Common myeloid progenitor, CD34-positive (primary cell): Measurements from ENCODE around the gene ADAM10.

ENCODE experiments used
- CTCF ChIA-PET: fragments of 350-600 bp; sonication (Branson Sonifier 250); formaldehyde crosslinking; loops from one replicate; lab custom pipeline; 2021; ENCODE audit warnings: antibody characterized with exemption; lab: Charles Lee
- POLR2A ChIA-PET: fragments of 350-600 bp; sonication (Branson Sonifier 250); formaldehyde crosslinking; loops from one replicate; lab custom pipeline; 2021; ENCODE audit warnings: antibody characterized with exemption; lab: Charles Lee
- DNase-seq, 3 donors: peaks; one replicate each; pipeline versions ENCODE4 v3.0.0 to v3.0.0-alpha.2; 2013
- H3K27ac ChIP-seq, 2 experiments: 1 replicate in 1 of 2; 2 replicates in 1 of 2; pipeline ENCODE4 v1.7.0; 2013; ENCODE audit warnings: inconsistent platforms in 2 of 2, low read length in 2 of 2, mild to moderate bottlenecking in 2 of 2, low read depth in 1 of 2, moderate library complexity in 1 of 2; ENCODE audit not compliant: severe bottlenecking in 2 of 2, insufficient read depth in 1 of 2, poor library complexity in 1 of 2
- H3K27me3 ChIP-seq, 5 experiments: replicated peaks in 2 of 5; 1 replicate in 3 of 5; 2 replicates in 2 of 5; pipeline versions ENCODE4 v1.6.1 to v1.7.0; 2013; ENCODE audit warnings: low read length in 4 of 5, mild to moderate bottlenecking in 2 of 5, moderate library complexity in 2 of 5, inconsistent platforms in 1 of 5; ENCODE audit not compliant: insufficient read depth in 5 of 5, control insufficient read depth in 4 of 5
- H3K36me3 ChIP-seq, 4 experiments: 1 replicate in 2 of 4; 2 replicates in 2 of 4; pipeline versions ENCODE4 v1.6.1 to v1.7.0; 2013; ENCODE audit warnings: low read length in 3 of 4, control low read depth in 1 of 4, mild to moderate bottlenecking in 1 of 4; ENCODE audit not compliant: control insufficient read depth in 4 of 4, insufficient read depth in 4 of 4
- H3K4me1 ChIP-seq, 4 experiments: 1 replicate in 3 of 4; 2 replicates in 1 of 4; pipeline versions ENCODE4 v1.6.1 to v1.7.1; 2013; ENCODE audit warnings: low read length in 3 of 4, mild to moderate bottlenecking in 3 of 4, control low read depth in 1 of 4, inconsistent platforms in 1 of 4, moderate library complexity in 1 of 4; ENCODE audit not compliant: control insufficient read depth in 4 of 4, insufficient read depth in 4 of 4; ENCODE audit errors: control extremely low read depth in 1 of 4
- H3K4me3 ChIP-seq, 7 experiments: 1 replicate in 4 of 7; 2 replicates in 3 of 7; pipeline versions ENCODE4 v1.5.1 to v1.7.0; 2013; ENCODE audit warnings: mild to moderate bottlenecking in 7 of 7, low read length in 6 of 7, moderate library complexity in 6 of 7, inconsistent platforms in 2 of 7, low read depth in 2 of 7, control low read depth in 1 of 7; ENCODE audit not compliant: insufficient read depth in 4 of 7, control insufficient read depth in 1 of 7; ENCODE audit errors: extremely low read depth in 1 of 7
- H3K9me3 ChIP-seq, 5 experiments: 1 replicate in 4 of 5; 2 replicates in 1 of 5; pipeline versions ENCODE4 v1.6.1 to v1.7.1; 2013; ENCODE audit warnings: low read length in 4 of 5, mild to moderate bottlenecking in 2 of 5, inconsistent platforms in 1 of 5, low read depth in 1 of 5, moderate library complexity in 1 of 5; ENCODE audit not compliant: control insufficient read depth in 4 of 5, insufficient read depth in 2 of 5; ENCODE audit errors: control extremely low read depth in 1 of 5
- WGBS: methylation state at CpG from one replicate; pipeline ENCODE4 v1.1.5; 2013; ENCODE audit not compliant: insufficient coverage; 5-methylcytosine and 5-hydroxymethylcytosine counted together

ADAM10 gene

GRCh38 chr15:58573270-58573669 is 176.2 kb downstream of the ADAM10 start:
- Histone ChIP-seq H3K27ac (no peak overlapping the region), H3K27me3 (no peaks in the 10 kb centered on the region), H3K36me3 (no peaks in the 10 kb centered on the region), H3K9me3 (no peaks in the 10 kb centered on the region), H3K4me3 (no peak overlapping the region), H3K4me1 (peaks cover 0 to 2% (median under 1%) of the 10 kb centered on the region in 4 experiments)
- no peak for DNase-seq
- ChIA-PET POLR2A (no interaction called here), CTCF (interaction anchor here (0.8 kb wide), 1 partner anchor 304 kb away, joined by 3 read pairs; no protein-coding TSS in a partner anchor)
- 100% methylated on average over 2 of the region's 4 CpGs for WGBS

- H3K36me3 ChIP-seq = no peaks in the 10 kb centered on the region
- H3K9me3 ChIP-seq = no peaks in the 10 kb centered on the region
- ChIA-PET POLR2A (no interaction called here), CTCF (no interaction called here)
- no peaks in the 10 kb centered on the region for H3K27me3 ChIP-seq
- no peak for DNase-seq
- H3K4me1 ChIP-seq = peaks cover 0 to 6% (median 3%) of the 10 kb centered on the region in 4 experiments
- no peak overlapping the region for H3K4me3 ChIP-seq
- H3K27ac ChIP-seq = no peak overlapping the region
- WGBS = 100% methylated on average over 4 of the region's 4 CpGs
Observed at GRCh38 chr15:58572521-58572920, 177.0 kb downstream of the ADAM10 start.

- no peak overlapping the region for H3K4me3 ChIP-seq
- peaks cover 0 to 6% (median 3%) of the 10 kb centered on the region in 4 experiments for H3K4me1 ChIP-seq
- H3K36me3 ChIP-seq = no peaks in the 10 kb centered on the region
- H3K27ac ChIP-seq = no peak overlapping the region
- 100% methylated on average over 6 of the region's 6 CpGs for WGBS
- CTCF ChIA-PET = no interaction called here
- DNase-seq = no peak
- H3K27me3 ChIP-seq = no peaks in the 10 kb centered on the region
- no peaks in the 10 kb centered on the region for H3K9me3 ChIP-seq
- POLR2A ChIA-PET = no interaction called here
Observed at GRCh38 chr15:58571491-58571890, 178.0 kb downstream of the ADAM10 start.

- Histone ChIP-seq H3K27me3 (no peaks in the 10 kb centered on the region), H3K27ac (no peak overlapping the region), H3K4me3 (no peak overlapping the region), H3K4me1 (peaks cover 0 to 6% (median 3%) of the 10 kb centered on the region in 4 experiments), H3K36me3 (no peaks in the 10 kb centered on the region), H3K9me3 (no peaks in the 10 kb centered on the region)
- no peak for DNase-seq
- ChIA-PET POLR2A (no interaction called here), CTCF (no interaction called here)
- WGBS = 100% methylated on average over 1 of the region's 1 CpG
Observed at GRCh38 chr15:58569455-58569854, 180.1 kb downstream of the ADAM10 start.

- Histone ChIP-seq H3K36me3 (no peaks in the 10 kb centered on the region), H3K4me1 (peaks cover 0 to 6% (median 3%) of the 10 kb centered on the region in 4 experiments), H3K27ac (peak overlapping the region in 1 of 2 experiments; percentile 3), H3K4me3 (no peak overlapping the region), H3K27me3 (no peaks in the 10 kb centered on the region), H3K9me3 (no peaks in the 10 kb centered on the region)
- 0% methylated on average over 2 of the region's 2 CpGs for WGBS
- POLR2A ChIA-PET = no interaction called here
- CTCF ChIA-PET = no interaction called here
- peak in 2 of 3 donors; percentile 52 to 57 for DNase-seq
Observed at GRCh38 chr15:58568157-58568571, 181.3 kb downstream of the ADAM10 start.

- H3K4me3 ChIP-seq = no peak overlapping the region
- H3K27me3 ChIP-seq = peaks cover 0 to 2% (median 0%) of the 10 kb centered on the region in 5 experiments
- H3K27ac ChIP-seq = no peak overlapping the region
- DNase-seq = no peak
- no peaks in the 10 kb centered on the region for H3K9me3 ChIP-seq
- CTCF ChIA-PET = no interaction called here
- POLR2A ChIA-PET = no interaction called here
- WGBS = 95% methylated on average over 5 of the region's 6 CpGs
- peaks cover 0 to 6% (median 3%) of the 10 kb centered on the region in 4 experiments for H3K4me1 ChIP-seq
- H3K36me3 ChIP-seq = no peaks in the 10 kb centered on the region
Observed at GRCh38 chr15:58566029-58566428, 183.5 kb downstream of the ADAM10 start.

- H3K4me3 ChIP-seq = no peak overlapping the region
- no peaks in the 10 kb centered on the region for H3K36me3 ChIP-seq
- H3K27ac ChIP-seq = no peak overlapping the region
- DNase-seq = no peak
- POLR2A ChIA-PET = interaction anchor here (0.7 kb wide), 1 partner anchor 234 kb away, joined by 4 read pairs; no protein-coding TSS in a partner anchor
- no peaks in the 10 kb centered on the region for H3K9me3 ChIP-seq
- peaks cover 0 to 6% (median 3%) of the 10 kb centered on the region in 4 experiments for H3K4me1 ChIP-seq
- CTCF ChIA-PET = interaction anchor here (0.7 kb wide), 1 partner anchor 57 kb away, joined by 3 read pairs; no protein-coding TSS in a partner anchor
- peaks cover 0 to 2% (median 0%) of the 10 kb centered on the region in 5 experiments for H3K27me3 ChIP-seq
- 67% methylated on average over 3 of the region's 4 CpGs for whole genome bisulfite sequencing
Observed at GRCh38 chr15:58565619-58566018, 183.9 kb downstream of the ADAM10 start.
